ENCODE data around the gene CDH16.
"Not testable (repeated sequence)": the region's sequence is repeated elsewhere in the genome, so short reads cannot be mapped to it uniquely, and the experiment has no call there.

CDH16 gene

DNA sequence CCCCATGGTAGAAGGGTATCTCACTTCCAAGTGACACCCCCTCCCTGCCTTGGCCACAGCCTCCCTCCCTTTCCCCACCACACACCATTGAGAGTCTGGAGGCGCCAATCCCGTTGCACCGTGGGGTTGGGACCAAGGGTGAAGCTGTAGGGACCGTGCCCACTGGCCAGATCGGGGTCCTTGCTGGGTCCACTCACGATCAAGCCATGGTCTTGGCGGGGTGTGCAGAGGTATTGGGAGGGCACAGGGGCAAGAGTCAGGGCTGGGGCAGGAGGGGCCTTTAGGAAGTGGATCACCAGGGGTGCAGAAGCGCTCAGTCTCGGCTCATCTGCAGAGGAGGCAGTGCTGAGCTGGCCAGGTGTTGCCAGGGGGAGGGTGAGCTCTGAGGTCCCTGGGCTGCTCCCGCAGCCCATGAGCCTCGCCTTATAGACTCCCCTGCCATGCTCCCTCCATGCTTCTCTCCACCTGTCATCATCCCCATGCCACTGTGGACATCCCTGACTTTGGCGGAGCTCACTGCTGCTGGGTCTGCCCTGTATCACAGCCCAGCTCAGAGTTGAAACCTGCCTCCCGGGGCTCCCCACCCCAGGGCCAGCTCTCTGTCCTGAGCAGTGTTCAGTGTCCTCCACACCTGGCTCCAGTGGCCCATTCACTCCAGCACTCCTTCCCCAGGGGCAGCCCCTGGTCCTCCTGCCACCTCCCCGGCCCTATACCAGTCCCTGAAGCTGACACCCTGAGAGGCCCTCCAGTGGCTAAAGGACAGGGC lies 8.3 kb downstream of the CDH16 start:
- no peak for DNase-seq (ENCODE audit: low read depth)

DNA sequence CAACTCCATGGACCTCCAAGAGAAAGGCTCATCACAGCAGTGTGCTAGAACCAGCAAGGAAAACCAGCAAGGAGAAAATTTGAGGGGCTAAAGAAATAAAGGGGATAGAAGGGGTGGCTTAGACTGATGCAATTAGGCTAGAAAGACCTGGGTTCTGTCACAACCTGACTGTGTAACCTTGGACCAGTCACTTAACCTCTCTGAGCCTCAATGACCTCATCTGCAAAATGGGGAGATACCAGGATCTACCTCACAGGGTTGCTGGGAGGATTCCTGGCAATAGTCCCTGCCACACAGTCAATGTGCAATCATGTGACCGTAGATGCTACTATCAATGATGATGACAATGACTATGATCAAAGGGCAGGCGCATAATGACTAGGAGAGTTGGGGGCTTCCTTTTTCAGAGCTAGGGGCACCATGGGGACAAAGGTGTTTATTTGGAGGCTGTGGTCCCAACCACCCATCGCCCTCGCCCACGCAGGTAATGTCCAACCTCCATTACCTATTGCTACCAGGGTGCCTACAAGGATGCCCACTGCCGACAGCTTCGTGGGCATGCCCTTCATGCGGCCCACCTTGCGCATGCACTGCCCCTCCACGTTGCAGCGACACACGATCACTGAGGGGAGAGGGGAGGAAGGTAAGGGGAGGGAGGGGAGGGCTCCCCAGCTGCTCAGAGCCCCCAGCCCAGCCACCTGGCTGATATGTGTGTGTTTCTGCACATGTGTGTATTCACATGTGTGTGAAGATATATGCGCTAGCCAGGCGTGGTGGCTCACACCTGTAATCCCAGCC lies 9.7 kb downstream of the CDH16 start:
- no peak for DNase-seq (ENCODE audit: low read depth)

DNA sequence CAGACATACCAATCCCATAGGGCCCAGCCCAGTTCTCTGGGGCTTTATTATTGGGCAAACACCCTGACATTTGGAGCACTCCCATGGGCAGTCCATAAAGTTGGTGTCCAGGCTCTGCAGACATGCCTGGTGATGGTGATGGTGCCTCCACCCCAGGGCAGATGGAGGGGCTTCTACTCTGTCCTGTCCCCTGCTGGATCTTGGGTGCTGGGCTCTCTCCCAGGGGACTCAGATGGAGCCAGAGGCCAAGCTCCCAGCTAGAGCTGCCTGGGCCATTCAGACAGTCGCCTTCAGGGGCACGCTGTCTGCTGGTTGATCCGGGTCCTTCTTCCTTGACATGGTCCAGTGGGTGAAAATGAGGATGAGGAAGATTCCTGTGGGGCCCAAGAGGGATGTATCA lies 10.6 kb downstream of the CDH16 start:
- no peak for DNase-seq (ENCODE audit: low read depth)

DNA sequence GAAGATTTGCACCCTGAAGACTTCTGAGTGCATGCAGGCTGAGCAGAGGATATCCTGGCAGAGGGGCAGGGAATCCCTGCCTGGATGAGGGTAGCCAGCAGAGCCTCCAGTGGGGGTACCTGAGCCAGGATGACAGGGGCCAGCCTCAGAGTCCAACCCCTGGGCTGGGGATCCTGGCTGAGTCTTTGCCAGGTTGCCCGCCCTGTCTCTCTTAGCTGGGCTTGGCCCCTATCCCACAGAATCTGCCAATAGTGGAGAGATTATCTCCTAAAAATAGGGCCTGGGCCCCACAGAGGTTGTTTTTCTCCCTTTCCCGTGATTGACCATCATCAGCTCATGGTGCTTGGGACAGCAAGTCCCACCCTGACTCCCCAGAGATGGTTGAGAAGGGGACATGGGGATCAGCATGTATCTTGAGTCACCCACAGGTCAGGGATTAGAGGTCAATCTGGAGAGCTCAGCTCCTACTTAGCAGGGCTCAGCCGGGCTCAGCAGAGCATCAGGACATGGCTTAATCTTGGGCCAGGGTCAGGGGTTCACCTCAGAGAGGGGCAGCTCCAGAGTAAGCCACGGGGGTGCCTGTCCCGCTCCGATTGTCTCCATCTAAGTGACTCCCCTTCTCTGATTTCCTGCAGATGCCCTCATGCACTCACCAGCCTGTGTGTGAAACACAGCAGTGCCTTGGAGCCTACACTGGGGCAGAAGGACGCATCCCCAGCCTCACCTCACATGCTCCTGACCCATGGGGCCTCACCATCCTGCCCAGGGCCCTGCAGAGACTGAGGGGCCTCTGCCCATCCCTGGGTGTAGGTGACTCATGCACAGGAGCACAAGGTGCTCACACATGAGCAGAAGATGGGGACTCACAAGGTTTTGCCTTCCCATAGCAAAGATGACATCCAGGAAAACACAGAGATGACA lies 11.5 kb downstream of the CDH16 start:
- no peak for DNase-seq (ENCODE audit: low read depth)

DNA sequence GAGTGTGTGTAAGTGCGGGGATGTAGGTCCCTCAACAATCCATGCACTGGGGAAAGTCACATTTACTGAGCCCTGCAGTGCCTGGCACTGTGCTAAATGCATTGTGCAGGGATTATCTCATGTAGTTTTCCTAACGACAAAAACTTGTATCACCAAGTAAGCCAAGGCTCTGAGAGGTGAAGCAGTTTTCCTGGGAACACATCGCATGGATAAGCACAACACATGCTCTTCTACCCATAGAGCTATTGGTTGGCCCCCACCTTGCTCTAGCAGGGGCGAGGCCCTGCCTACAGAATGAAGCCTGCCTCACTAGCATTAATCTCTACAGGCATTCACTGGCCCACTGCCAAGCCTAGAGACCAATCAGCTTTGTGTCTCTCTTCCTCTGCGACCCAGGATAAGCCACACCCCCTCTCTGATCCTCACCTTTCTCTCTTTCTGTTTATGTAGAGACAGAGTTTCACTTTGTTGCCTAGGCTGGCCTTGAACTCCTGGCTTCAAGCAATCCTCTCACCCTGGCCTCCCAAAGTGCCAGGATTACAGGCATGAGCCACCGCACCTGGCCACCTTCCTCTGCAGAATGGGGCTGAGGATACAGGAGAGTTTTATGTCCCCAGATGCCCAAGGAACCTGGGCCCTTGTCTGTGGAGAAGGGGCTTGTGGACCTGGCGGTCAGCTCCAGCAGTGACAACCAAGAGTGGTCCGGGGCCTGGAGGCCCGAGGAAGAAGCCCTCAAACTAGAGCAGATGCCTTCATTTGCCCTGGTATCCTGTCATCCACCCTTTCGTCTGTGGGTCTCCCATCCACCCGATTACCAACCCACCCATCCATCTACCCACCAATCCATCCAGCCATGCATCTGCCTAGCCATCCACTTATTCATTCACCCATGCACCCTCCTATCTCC lies 12.8 kb downstream of the CDH16 start:
- DNase-seq (ENCODE audit: low read depth) = no peak

DNA sequence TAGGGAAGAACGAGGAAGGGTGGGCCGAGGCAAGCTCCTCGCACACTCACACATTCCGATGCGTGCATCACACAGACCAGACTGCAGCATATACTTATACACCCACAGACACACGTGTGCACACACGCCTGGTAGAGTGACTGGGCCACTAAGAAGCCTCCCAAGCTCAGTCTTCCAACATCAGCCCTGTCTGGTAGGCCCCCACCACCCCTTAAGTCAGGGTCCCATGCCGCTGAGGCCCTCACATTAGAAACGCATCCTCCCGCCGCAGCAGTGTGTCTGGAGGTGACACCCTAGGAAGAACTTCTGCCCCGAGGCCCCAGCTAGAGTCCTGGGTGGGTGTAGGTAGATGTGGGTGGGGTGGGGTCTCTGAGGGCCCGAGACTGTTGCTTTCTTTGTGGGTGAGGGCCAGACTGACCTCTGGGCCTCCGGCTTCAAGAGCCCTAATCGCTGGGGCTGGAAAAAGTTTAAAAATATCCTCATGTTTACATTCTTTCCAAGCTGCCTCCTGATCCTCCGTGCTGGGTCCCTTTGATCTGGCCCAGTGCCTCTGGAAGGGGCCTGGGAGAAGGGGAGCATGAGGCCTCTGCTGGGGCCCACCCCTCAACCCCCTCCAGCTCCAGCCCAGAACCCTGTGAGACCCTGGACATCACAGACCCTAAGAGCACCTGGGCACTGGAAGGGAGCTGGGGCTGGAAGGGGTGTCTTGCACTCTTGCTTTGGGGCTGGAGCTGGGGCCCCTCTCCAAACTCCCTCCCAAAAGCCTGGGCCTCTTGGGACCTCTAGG lies 13.6 kb downstream of the CDH16 start:
- no peak for DNase-seq (ENCODE audit: low read depth)

DNA sequence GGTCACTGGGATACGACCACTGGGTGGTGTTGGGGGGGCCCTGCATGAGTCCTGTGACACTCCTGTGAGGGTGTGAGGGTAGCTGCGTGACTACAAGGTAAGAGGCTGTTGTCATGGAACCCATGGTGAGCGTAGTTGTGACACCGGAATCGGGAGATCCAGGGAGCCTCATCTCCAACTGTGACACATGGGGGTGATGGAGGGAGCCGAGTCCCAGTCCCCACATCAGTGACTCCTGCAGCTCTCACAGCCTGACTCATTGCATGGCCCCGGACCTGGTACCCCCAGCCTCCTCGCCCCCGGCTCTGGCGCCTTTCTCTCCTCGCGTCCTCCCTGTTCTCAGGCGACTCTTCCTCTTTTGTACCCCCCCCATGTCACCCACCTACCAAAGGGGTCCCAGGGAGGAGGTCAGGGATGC lies 14.2 kb downstream of the CDH16 start:
- no peak for DNase-seq (ENCODE audit: low read depth)

DNA sequence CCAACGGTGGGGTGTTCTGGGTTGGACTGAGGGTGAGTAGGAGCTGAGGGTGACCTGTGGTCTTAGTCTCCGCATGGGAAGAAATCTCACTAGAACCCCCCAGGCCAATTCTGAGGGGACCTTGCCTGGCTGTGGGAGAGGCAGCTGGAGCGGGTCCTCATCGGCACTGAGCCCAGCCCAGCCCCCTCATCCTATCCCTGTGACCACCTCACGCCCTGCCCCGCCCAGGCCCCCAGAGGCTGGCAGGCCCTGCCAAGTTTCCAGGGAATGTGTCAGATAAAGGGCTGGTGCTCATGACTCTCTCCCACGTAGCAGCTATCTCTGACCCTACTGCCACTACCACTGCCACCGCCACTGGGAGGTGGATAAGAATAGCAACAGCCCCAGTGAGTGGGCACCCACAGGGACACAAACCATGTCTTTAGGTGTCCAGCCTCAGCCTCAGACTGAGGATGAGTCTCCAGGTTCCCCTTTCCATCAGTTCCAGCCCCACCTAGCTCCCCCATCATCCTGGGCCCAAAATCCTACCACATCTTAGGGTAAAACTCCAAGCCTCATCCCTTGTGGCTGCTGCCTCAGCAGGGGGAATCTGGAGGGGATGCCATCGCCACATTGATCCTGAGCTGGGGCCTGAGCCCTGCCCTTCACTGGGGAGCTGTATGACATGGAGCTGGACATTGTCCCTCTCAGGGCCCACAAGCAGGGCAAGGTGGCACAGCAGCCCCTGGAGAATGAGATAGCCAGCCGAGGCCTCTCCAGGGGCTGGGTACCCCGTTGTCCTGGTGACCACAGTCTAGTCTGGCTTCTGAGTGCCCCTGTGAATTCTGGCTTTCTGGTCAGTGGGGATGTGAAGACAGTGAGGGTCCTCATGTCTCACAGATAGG lies 14.9 kb downstream of the CDH16 start:
- no peak for DNase-seq (ENCODE audit: low read depth)

DNA sequence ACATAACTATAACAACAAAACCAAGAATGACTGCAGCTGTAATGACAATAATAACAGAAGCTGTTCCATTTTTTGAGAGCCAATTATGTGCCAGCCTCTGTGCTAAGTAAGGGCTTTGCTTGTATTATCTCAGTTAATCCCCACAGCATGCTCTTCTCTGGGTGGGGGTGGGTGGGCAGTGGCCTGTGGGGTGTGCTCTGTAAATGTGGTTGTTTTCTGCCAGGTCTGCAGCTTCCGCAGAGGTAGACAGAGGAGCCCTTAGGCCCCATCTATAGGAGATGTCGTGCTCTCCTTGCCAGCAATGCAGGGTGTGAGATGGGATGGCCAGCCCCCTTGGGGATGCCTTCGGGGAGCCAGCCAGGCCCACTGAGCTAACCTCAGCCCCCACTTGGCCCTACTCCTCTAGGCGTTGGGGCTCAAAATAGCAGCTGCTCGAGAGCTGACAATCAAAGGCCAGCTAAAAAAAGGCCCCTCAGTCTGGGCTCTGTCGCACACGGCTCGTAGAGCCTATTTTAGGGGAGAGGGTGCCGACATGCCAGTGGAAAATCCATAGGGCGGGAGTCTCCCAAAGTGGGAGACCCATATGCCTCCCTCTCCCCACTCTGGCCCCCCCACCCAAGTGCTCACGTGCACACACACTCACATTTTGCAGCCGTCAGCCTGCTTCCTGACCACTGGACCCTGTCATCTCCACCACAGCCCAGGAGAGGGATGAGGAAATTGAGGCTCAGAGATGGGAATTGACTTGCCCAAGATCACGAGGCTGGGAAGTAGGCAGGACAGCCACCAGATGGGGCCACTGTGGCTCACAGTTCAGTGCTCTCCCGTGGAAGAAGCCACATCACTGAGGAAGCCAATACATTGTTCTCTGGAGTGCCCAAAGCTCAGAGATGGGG lies 15.8 kb downstream of the CDH16 start:
- no peak for DNase-seq (ENCODE audit: low read depth)

DNA sequence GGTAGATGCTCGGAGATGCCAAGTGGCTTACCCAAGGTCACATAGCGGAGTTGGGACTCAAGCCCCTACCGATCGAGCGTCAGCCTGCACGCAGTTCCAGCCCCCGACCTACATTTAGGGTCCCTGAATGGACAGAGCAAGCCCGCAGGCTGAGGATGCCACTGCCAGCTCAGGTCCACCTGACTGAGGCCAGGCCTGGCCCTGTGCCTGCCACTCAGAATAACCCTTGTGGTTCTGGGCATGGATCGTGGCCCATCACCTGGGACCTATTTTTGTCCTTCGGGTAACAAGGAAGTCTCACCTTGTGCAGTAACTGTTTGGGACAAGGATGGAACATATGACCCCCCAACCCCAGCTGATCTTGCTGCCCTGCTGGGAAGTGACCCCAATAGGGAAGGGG lies 17.1 kb downstream of the CDH16 start:
- no peak for DNase-seq (ENCODE audit: low read depth)

DNA sequence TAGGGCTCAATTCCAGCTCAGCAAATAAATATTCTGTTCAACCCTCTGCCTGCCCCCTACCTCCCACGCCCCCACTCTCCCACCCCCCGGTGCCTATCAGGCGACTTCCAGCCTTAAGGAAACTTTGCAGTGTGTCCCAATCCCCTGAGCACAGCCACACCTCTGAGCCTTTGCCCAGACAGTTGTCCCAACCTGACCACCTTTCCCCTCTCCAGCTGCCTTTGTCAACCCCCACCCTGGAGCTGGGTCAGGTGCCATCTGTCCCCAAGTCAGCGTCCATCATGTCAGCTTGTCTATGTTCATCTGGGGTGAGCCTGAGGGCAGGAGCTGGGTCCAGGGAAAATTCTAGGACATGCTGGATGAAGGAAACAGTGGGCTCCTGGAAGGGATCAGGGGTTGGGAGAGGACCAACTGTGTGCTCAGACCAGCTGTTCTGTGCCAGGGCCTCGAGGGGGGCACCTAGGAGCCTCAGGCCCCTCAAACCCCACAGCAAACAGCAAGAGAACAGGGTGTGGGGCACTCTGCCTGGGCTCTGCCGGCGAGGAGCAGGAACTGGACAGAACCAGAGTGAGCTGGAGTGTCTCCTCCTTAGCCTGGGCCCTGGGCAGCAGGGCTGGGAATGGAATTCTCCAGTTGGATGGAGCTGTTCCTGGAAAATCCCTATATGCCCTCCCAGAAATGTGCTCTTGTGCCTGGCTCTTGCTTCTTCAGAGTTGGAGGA lies 17.8 kb downstream of the CDH16 start:
- no peak for DNase-seq (ENCODE audit: low read depth)

DNA sequence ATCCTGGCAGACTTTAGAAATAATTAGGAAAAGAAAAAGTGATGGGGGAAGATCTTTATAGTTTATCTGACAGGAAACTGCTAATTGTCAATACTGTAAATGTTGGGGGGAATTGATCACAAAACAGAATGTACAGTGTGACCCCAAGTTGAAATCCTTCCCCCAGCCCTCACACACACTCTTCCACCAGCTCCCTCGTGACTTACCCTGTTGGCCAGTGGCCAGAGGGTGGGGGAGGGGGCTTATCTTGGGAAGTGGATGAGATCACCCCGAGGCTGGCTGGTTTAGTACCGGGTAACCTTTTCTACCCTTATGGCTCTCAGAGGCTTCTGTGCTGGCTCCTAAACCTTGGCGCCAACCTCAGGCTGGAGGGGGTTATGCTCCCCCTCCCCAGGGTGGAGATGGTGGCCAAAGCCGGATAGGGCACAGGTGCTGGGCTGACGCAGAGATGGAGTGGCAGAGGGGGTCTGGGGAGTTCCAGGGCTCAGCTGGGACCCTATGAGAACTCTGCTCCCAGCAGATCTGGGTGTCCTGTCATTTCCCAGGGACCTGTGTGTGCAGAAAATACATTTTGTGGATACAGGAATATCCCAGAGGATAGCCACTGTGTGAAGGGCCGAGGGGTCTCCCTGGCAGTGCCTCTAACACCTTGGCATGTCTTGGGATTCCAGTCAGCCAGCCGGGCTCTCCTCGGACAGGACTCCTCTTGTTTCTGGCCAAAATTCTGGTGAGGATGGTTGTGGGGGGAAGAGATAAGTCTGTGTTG lies 18.6 kb downstream of the CDH16 start:
- DNase-seq (ENCODE audit: low read depth) = no peak

DNA sequence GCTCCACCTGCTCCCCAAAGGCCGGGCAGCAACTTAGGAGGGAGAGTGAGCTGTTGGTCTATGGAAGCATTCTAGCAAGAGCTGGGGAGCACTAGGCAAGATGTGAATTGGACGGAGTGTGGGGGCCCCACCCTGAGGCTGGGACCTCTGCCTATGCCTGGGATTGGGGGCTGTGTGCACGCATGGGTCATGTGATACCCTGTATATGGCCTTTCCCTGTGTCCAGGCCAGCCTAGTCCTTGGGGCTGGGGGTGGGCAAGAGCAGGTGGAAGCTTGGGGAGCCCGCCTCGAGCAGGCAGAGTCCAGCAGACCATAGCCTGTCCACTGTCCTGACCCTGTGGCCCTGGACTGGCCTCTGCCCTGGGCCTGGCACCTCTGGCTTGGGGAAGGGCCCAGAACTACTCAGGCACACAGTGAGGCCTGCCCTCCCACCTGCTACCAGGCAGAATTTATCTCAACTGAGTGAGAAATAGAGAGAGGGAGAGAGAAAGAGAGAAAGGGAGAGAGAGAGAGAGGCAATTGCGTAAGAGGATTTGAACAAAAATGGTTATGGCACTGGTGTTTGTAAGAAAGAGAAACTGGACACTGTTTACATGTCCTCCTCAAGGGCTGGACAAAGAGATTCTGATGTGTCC lies 19.3 kb downstream of the CDH16 start:
- DNase-seq (ENCODE audit: low read depth) = no peak

DNA sequence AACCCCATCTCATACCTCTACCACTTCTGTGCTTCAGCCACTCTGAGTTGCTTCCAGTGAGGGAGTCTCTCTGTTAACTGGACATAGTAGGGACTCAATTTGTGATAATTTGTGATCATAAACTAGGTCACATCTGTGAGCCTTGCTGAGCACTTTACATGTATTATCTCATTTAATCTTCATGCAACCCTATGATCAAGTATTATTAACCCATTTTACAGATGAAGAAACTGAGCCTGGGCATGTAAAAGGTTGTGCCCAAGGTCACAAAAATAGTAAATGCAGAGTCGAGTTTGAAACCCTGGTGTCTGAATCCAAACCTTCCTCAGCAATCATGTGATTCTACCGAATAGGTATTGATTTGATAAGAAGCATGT lies 19.8 kb downstream of the CDH16 start:
- DNase-seq (ENCODE audit: low read depth) = no peak

DNA sequence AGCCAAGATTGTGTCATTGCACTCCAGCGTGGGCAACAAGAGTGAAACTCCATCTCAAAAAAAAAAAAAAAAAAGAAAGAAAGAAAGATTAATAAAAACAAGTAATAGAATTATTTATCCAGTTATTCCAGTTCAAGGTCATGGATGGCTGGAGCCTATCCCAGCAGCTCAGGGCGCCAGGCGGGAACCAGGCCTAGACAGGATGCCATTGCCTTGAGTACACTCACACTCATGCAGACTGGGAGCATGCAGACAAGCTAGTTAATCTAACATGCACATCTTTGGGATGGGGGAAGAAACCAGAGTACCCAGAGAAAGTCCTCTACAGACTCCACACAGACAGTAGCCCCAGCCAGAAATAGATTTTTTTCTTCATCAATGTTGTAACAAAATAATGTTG lies 20.5 kb downstream of the CDH16 start:
- DNase-seq (ENCODE audit: low read depth) = no peak

DNA sequence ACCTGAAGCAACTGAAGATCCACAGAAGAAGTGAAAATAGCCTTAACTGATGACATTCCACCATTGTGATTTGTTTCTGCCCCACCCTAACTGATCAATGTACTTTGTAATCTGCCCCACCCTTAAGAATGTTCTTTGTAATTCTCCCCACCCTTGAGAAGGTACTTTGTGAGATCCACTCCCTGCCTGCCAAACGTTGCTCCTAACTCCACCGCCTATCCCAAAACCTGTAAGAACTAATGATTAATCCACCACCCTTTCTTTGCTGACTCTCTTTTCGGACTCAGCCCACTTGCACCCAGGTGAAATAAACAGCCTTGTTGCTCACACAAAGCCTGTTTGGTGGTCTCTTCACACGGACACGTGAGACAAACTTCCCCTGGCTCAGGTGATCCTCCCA lies 22.0 kb downstream of the CDH16 start:
- DNase-seq (ENCODE audit: low read depth) = not testable (repeated sequence)

DNA sequence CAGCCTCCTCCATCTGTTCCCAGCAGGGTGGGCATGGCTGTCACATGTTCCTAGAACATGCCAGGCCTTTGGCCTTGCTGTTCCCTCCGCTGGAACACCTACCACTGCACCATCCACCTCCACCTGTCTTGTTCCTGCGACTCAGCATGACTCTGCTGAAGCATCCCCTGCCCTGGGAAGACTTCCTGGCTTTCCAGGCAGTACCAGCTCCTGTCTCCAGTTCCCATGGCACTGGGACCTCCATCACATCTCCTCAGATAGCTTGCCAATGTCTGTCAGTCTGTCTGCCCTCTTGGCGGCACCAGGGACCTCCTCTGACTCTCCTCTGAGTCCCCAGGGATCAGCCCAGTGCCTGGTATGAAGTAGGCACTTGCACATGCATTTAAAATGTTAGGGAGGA lies 22.7 kb downstream of the CDH16 start:
- DNase-seq (ENCODE audit: low read depth) = no peak
